Measurements from ENCODE around the gene YJEFN3.

GRCh38 chr19:19540715-19541515 is 12.2 kb downstream of the YJEFN3 start:
- no peak for TF ChIP-seq CTCF (IDR thresholded peaks at IDR 0.05; ENCODE audit: low read length)
- no peak for TF ChIP-seq EZH2 (IDR thresholded peaks at IDR 0.05; ENCODE audit: borderline replicate concordance, low read length)

Data from OCI-LY1 (cell line).